Osteoblast (primary cell): ENCODE measurements around the gene FNIP2. TPM values are rescaled to one million over a fixed set of nuclear protein-coding genes. Genes with fewer than 3 reads are reported as not detected.
A peak's percentile ranks its signal among the peaks of the same experiment; 100 is the strongest.

Experiments
- DNase-seq: peaks from one replicate; pipeline ENCODE4 v3.0.0; 2011; ENCODE audit warnings: low spot score, mixed read lengths; ENCODE audit not compliant: insufficient read length; ENCODE audit errors: missing footprints
- H2AFZ ChIP-seq: 2 replicates; pipeline ENCODE4 v1.6.0; 2011; ENCODE audit warnings: mild to moderate bottlenecking, low read length
- H3K27ac ChIP-seq: 2 replicates; pipeline ENCODE4 v1.5.1; 2011; ENCODE audit warnings: mild to moderate bottlenecking, low read depth, low read length, moderate library complexity
- H3K27me3 ChIP-seq: 2 replicates; pipeline ENCODE4 v1.6.0; 2012; ENCODE audit warnings: mild to moderate bottlenecking, control low read depth, inconsistent platforms, low read length, moderate library complexity; ENCODE audit not compliant: insufficient read depth
- H3K36me3 ChIP-seq: 2 replicates; pipeline ENCODE4 v1.5.1; 2011; ENCODE audit warnings: mild to moderate bottlenecking, low read length, control low read depth, moderate library complexity; ENCODE audit not compliant: insufficient read depth
- H3K4me1 ChIP-seq: 2 replicates; pipeline ENCODE4 v1.5.1; 2011; ENCODE audit warnings: mild to moderate bottlenecking, low read length, control low read depth, moderate library complexity; ENCODE audit not compliant: insufficient read depth
- H3K4me2 ChIP-seq: 2 replicates; pipeline ENCODE4 v1.6.0; 2011; ENCODE audit warnings: mild to moderate bottlenecking, low read length; ENCODE audit not compliant: insufficient read depth
- H3K4me3 ChIP-seq: fragments of 200-600 bp; sonication (generic); 3 replicates; pipeline ENCODE4 v1.5.1; 2012; ENCODE audit warnings: mild to moderate bottlenecking, low read length, inconsistent platforms; ENCODE audit not compliant: insufficient read depth
- H3K79me2 ChIP-seq: 2 replicates; pipeline ENCODE4 v1.6.0; 2012; ENCODE audit warnings: mild to moderate bottlenecking, low read length, control low read depth, inconsistent platforms; ENCODE audit not compliant: insufficient read depth
- H3K9me3 ChIP-seq: 2 replicates; pipeline ENCODE4 v1.5.1; 2011; ENCODE audit warnings: low read depth, low read length, control low read depth
- H4K20me1 ChIP-seq: 2 replicates; pipeline ENCODE4 v1.6.0; 2012; ENCODE audit warnings: mild to moderate bottlenecking, low read length, control low read depth; ENCODE audit not compliant: insufficient read depth
- total RNA-seq: library from RNA; depleted of rRNA; stranded (reverse); fragments of >200 nt; gene quantifications from 2 replicates; pipeline ENCODE4 v1.2.3, GENCODE V29; 2012
- TF ChIP-seq, protein P1 (sequence below): IDR thresholded peaks from 2 replicates; pipeline ENCODE4 v1.5.1; 2011; ENCODE audit warnings: mild to moderate bottlenecking, low read depth, low read length, moderate library complexity; ENCODE audit errors: extremely low read depth

FNIP2 gene
- total RNA-seq, 1 donor, result 78.9 TPM

DNA sequence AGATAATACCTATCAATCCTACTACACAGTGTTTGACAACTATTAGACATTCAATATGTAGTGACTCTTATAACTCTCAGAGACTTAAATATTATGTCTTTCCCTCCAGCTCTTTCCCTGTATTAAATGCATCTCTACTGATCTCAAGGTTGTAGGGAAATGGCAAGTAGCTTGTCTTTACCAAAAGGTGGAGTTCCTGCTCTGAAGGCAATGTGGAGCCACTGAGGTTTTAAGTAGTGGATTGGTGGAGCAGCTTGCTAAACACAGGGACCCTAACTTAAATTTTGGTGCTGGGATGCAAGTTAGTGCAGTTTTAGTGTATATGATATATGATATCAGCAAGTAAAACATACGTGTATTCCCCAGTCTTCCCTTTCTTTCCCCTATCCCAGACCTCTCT, 13.1 kb downstream of the FNIP2 start:
- H3K4me3 ChIP-seq, result peak overlapping the region; percentile 53

DNA sequence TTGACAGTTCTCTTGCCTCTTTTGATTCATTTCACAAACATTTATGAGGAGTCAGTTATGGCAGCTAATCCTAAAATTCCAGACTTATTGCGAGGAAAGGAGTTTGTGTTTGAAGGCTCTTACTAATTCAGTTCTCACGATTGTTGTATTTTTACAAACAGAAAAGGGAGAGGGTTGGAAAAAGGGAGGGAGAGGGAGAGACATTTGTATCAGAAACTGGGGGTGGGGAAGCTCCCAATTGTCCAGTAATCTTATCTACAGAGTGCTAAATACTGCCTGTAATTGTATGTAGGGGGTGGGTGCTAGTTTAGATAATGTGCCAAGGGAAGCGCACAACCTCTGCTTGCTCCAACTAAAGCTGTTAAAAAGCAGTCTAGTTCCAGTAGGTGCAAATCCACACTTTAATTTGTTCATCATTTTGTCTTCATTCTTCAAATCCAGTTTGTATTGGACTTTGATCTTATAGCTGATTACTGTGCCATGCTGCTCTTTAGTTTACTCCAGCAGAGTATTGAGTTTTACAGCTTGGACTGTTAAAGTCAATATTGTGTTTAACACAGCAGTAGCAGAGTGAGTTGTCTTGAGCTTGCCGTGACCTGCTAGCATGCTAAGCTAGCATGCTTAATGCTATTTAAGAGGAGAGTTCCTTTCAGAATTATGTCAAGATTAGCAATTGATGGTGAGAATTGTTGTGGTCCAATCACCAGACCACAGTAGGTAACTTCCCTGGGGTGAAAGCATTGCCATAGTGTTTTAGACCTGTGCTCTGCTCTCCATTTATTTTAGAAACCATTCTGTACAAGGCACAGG, 13.9 kb downstream of the FNIP2 start:
- Histone ChIP-seq H2AFZ (no peak overlapping the region), H3K4me3 (peak overlapping the region; percentile 53), H3K4me1 (peaks cover 50% of the 10 kb centered on the region), H3K4me2 (peak overlapping the region; percentile 79), H3K9me3 (no peaks in the 10 kb centered on the region), H3K27ac (peak overlapping the region; percentile 96), H3K27me3 (no peaks in the 10 kb centered on the region), H3K36me3 (no peaks in the 10 kb centered on the region), H3K79me2 (peaks cover 94% of the 10 kb centered on the region), H4K20me1 (peaks cover 5% of the 10 kb centered on the region)
- DNase-seq, result no peak
- TF ChIP-seq, protein P1, sequence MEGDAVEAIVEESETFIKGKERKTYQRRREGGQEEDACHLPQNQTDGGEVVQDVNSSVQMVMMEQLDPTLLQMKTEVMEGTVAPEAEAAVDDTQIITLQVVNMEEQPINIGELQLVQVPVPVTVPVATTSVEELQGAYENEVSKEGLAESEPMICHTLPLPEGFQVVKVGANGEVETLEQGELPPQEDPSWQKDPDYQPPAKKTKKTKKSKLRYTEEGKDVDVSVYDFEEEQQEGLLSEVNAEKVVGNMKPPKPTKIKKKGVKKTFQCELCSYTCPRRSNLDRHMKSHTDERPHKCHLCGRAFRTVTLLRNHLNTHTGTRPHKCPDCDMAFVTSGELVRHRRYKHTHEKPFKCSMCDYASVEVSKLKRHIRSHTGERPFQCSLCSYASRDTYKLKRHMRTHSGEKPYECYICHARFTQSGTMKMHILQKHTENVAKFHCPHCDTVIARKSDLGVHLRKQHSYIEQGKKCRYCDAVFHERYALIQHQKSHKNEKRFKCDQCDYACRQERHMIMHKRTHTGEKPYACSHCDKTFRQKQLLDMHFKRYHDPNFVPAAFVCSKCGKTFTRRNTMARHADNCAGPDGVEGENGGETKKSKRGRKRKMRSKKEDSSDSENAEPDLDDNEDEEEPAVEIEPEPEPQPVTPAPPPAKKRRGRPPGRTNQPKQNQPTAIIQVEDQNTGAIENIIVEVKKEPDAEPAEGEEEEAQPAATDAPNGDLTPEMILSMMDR, result no peak

More for the DNA sequence above, 13.1 kb downstream of the FNIP2 start:
- Histone ChIP-seq H4K20me1 (peaks cover 4% of the 10 kb centered on the region), H3K4me1 (peaks cover 45% of the 10 kb centered on the region), H3K79me2 (peaks cover 94% of the 10 kb centered on the region), H2AFZ (no peak overlapping the region), H3K27me3 (no peaks in the 10 kb centered on the region), H3K4me2 (peak overlapping the region; percentile 79), H3K36me3 (no peaks in the 10 kb centered on the region), H3K27ac (peak overlapping the region; percentile 96), H3K9me3 (no peaks in the 10 kb centered on the region)
- TF ChIP-seq, protein P1, result no peak
- DNase-seq, result no peak

DNA sequence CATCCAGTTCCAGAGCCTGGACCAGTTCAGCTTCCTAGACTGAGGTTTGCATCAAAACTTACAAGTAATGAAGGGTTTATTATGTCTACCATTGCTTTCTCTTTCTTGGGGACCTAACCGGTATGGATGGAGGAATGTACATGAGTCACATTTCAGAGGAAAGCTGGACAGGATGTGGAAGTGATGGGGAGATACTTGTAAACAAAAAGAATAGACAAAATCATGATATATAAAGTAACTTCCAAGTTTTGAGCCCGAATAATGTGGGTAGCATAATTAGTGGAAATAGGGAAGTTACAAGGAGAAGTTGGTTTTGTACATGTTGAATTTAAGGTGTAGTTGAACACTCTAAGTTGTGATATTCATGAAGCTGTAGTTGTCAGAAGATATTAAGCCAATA, 15.0 kb downstream of the FNIP2 start:
- no peak for DNase-seq
- Histone ChIP-seq H4K20me1 (peaks cover 8% of the 10 kb centered on the region), H3K36me3 (no peaks in the 10 kb centered on the region), H3K27ac (peak overlapping the region; percentile 96), H3K79me2 (peaks cover 95% of the 10 kb centered on the region), H3K4me1 (peaks cover 43% of the 10 kb centered on the region), H2AFZ (no peak overlapping the region), H3K4me3 (no peak overlapping the region), H3K9me3 (no peaks in the 10 kb centered on the region), H3K27me3 (no peaks in the 10 kb centered on the region), H3K4me2 (peak overlapping the region; percentile 22)
- TF ChIP-seq, protein P1, result no peak

DNA sequence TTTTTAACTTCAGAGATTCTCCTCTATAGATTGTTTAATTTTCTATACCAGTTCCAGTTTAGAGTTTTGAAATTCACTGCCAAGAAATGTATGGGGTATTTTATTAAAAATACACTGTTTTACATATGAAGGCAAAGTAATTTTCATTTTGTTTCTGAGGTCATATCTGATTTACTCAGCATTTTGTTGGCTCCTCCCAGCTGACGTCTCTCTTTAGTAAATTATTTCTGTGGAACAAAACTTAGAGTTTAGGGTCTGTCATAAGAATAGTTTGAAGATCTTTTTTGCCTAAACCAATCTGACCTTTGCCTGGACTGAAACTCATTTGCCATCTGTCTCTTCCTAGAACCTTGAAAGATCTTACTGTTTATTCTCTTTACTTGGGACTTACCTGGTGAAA, 16.9 kb downstream of the FNIP2 start:
- peaks cover 43% of the 10 kb centered on the region for H3K4me1 ChIP-seq
- peaks cover 93% of the 10 kb centered on the region for H3K79me2 ChIP-seq

More for the DNA sequence above, 16.9 kb downstream of the FNIP2 start:
- H3K4me3 ChIP-seq, result no peak overlapping the region
- no peak for DNase-seq
- peak overlapping the region; percentile 17 for H3K4me2 ChIP-seq
- no peak overlapping the region for H2AFZ ChIP-seq
- TF ChIP-seq, protein P1, result no peak
- no peaks in the 10 kb centered on the region for H3K36me3 ChIP-seq
- H4K20me1 ChIP-seq, result peaks cover 6% of the 10 kb centered on the region
- H3K9me3 ChIP-seq, result no peaks in the 10 kb centered on the region
- H3K27me3 ChIP-seq, result no peaks in the 10 kb centered on the region
- peak overlapping the region; percentile 62 for H3K27ac ChIP-seq
